Glutamatergic neuron (in vitro differentiated cells): ENCODE data around the gene TRPM2. TPM values are rescaled to one million over a fixed set of nuclear protein-coding genes. Genes with fewer than 3 reads are reported as not detected.

ENCODE experiments used
- DNase-seq: peaks from one replicate; pipeline ENCODE4 v3.0.0; 2022
- H3K27ac Mint-ChIP-seq: one replicate; pipeline ENCODE4 v1.8.0; 2020; ENCODE audit warnings: mild to moderate bottlenecking, mixed read lengths, inconsistent platforms; ENCODE audit not compliant: unreplicated experiment
- H3K27me3 Mint-ChIP-seq: one replicate; pipeline ENCODE4 v1.8.0; 2020; ENCODE audit warnings: mild to moderate bottlenecking, moderate library complexity, mixed read lengths, inconsistent platforms; ENCODE audit not compliant: unreplicated experiment
- H3K36me3 Mint-ChIP-seq: one replicate; pipeline ENCODE4 v1.8.0; 2020; ENCODE audit warnings: mild to moderate bottlenecking, mixed read lengths, inconsistent platforms; ENCODE audit not compliant: unreplicated experiment
- H3K4me1 Mint-ChIP-seq: one replicate; pipeline ENCODE4 v1.8.0; 2020; ENCODE audit warnings: mild to moderate bottlenecking, low read depth, mixed read lengths, inconsistent platforms; ENCODE audit not compliant: unreplicated experiment
- H3K4me3 Mint-ChIP-seq: one replicate; pipeline ENCODE4 v1.8.0; 2020; ENCODE audit warnings: mild to moderate bottlenecking, mixed read lengths, inconsistent platforms; ENCODE audit not compliant: unreplicated experiment
- H3K9me3 Mint-ChIP-seq: one replicate; pipeline ENCODE4 v1.8.0; 2020; ENCODE audit warnings: mild to moderate bottlenecking, moderate library complexity, mixed read lengths, inconsistent platforms; ENCODE audit not compliant: unreplicated experiment
- total RNA-seq: library from RNA; stranded (reverse); fragmentation: NEBNext Ultra II Directional; extraction: Animal tissue kit (Norgen Biotek cat#: 25700); gene quantifications from one replicate; pipeline ENCODE4 v1.2.1, GENCODE V29; 2021; ENCODE audit not compliant: unreplicated experiment
- TF ChIP-seq, protein P1 (sequence below): fragments of 200-600 bp; sonication (generic); IDR thresholded peaks from one replicate; pipeline ENCODE4 v1.5.0; 2021; ENCODE audit not compliant: partially characterized antibody, unreplicated experiment

The TRPM2 gene
- total RNA-seq, 1 donor from 2014 or later = not detected

DNA sequence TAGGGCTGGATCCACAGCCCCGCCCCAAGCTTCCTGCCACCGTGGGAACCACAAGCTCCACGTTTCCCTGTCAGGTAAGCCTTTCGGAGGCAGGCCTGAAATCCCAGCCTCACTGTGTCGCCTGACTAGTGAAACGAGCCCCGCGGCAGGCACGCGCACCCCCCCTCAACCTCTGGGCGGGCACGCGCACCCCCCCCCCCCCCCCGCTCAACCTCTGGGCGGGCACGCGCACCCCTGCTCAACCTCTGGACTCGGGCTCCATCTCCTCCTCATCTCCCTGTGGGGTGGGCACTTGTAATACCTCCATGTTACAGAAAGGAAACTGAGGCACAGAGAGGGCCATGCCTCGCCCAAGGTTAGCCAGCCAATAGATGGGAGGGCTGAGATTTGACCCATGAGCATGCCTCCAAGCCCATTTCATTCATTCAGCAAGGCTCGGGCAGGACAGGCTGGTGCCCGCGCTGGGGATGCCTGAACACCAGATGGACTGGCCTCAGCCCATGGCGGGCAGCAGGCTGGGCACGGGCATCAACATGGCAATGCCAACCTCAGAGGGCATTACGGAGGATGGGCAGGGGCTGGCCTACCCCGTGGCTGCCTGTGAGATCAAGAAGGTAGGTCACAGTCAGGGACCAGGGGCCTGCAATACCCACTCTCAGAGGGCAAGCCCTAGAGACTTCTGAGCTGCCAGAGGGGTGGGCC, 18.9 kb upstream of the TRPM2 start:
- Mint-ChIP-seq H3K9me3 (peaks cover 8% of the 10 kb centered on the region), H3K27me3 (peaks cover 14% of the 10 kb centered on the region), H3K27ac (no peak overlapping the region), H3K36me3 (no peaks in the 10 kb centered on the region), H3K4me1 (peaks cover 20% of the 10 kb centered on the region), H3K4me3 (no peak overlapping the region)
- TF ChIP-seq, protein P1, sequence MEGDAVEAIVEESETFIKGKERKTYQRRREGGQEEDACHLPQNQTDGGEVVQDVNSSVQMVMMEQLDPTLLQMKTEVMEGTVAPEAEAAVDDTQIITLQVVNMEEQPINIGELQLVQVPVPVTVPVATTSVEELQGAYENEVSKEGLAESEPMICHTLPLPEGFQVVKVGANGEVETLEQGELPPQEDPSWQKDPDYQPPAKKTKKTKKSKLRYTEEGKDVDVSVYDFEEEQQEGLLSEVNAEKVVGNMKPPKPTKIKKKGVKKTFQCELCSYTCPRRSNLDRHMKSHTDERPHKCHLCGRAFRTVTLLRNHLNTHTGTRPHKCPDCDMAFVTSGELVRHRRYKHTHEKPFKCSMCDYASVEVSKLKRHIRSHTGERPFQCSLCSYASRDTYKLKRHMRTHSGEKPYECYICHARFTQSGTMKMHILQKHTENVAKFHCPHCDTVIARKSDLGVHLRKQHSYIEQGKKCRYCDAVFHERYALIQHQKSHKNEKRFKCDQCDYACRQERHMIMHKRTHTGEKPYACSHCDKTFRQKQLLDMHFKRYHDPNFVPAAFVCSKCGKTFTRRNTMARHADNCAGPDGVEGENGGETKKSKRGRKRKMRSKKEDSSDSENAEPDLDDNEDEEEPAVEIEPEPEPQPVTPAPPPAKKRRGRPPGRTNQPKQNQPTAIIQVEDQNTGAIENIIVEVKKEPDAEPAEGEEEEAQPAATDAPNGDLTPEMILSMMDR = no peak
- no peak for DNase-seq

- no peaks in the 10 kb centered on the region for H3K36me3 Mint-ChIP-seq
- peaks cover 24% of the 10 kb centered on the region for H3K4me1 Mint-ChIP-seq
- H3K4me3 Mint-ChIP-seq = no peak overlapping the region
- TF ChIP-seq, protein P1 = no peak
- no peak for DNase-seq
- H3K27me3 Mint-ChIP-seq = peaks cover 24% of the 10 kb centered on the region
- H3K27ac Mint-ChIP-seq = no peak overlapping the region
- H3K9me3 Mint-ChIP-seq = peaks cover 15% of the 10 kb centered on the region
Measured at GRCh38 chr21:44335266-44336059, 18.0 kb upstream of the TRPM2 start.

GRCh38 chr21:44337449-44337848, 16.0 kb upstream of the TRPM2 start:
- TF ChIP-seq, protein P1 = no peak
- H3K4me1 Mint-ChIP-seq = peaks cover 17% of the 10 kb centered on the region
- H3K27me3 Mint-ChIP-seq = peaks cover 19% of the 10 kb centered on the region
- peak overlapping the region; percentile 84 for H3K4me3 Mint-ChIP-seq
- H3K27ac Mint-ChIP-seq = peak overlapping the region; percentile 83
- H3K36me3 Mint-ChIP-seq = no peaks in the 10 kb centered on the region
- no peak for DNase-seq
- peaks cover 10% of the 10 kb centered on the region for H3K9me3 Mint-ChIP-seq

DNA sequence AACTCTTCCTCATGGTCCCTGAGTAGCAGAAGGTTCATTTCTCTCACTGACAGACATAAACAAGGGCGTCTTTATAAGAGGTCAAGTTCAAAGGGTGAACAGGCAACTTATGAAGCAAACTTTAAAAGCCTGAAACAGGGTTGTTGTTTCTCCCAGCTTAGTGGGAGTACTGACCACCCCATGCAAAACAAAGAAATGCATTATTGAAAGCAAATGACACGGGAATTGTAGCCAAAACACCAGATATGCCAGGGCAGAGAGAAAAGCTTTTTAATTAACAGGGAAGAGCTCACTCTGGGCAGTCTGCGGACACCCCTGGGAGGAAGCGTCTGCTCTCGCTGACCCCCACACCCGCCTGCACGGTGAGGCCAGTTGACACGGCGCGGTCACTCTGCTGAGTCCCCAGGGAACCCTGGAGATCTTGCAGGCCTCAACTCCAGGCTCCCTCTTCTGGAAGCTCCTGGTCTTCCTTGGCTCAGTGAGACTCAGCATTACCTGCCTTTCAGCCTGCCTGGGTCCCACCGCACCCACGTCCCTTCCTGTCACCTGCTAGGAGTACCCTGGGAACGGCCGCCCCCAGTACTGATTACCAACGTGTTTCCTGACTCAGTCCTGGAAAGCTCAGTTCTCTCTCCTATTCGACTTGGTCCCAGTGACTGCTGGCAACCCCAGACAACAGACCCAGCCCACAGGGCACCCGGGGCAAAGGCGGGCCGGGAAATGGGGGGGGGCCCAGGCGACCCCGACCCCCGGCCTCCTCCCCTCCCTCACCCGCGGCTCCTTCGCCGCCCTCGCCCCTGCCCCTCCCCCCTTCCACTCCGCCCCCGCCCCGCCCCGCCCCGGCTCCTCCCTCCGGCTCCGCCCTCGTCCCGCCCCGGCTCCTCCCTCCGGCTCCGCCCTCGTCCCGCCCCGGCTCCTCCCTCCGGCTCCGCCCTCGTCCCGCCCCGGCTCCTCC, 15.2 kb upstream of the TRPM2 start:
- no peaks in the 10 kb centered on the region for H3K36me3 Mint-ChIP-seq
- peak; percentile 84 for DNase-seq
- H3K27ac Mint-ChIP-seq = peak overlapping the region; percentile 83
- H3K4me1 Mint-ChIP-seq = peaks cover 17% of the 10 kb centered on the region
- H3K9me3 Mint-ChIP-seq = peaks cover 10% of the 10 kb centered on the region
- H3K27me3 Mint-ChIP-seq = peaks cover 17% of the 10 kb centered on the region
- H3K4me3 Mint-ChIP-seq = peak overlapping the region; percentile 84
- TF ChIP-seq, protein P1 = peak; percentile 17
